HL-60 (cell line): Measurements from ENCODE around the gene ZNHIT6.

Experiments used
- DNase-seq, 2 experiments: peaks; one replicate each; pipeline ENCODE4 v3.0.0-alpha.2; 2010 to 2020; ENCODE audit warnings: low read depth in 1 of 2, low spot score in 1 of 2
- H3K27ac ChIP-seq: fragments of 250-450 bp; sonication (Bioruptor Pico); replicated peaks from 2 replicates; pipeline ENCODE4 v1.5.1; 2020; ENCODE audit warnings: mild to moderate bottlenecking, moderate library complexity
- H3K27me3 ChIP-seq: fragments of 250-450 bp; sonication (Bioruptor Pico); 2 replicates; pipeline ENCODE4 v1.5.1; 2021; ENCODE audit warnings: mild to moderate bottlenecking, moderate library complexity; ENCODE audit not compliant: insufficient read depth, poor library complexity, severe bottlenecking
- H3K4me3 ChIP-seq: replicated peaks from 2 replicates; pipeline ENCODE4 v1.5.1; 2011; ENCODE audit warnings: mild to moderate bottlenecking, control low read depth, low read length; ENCODE audit not compliant: insufficient read depth
- GABPA ChIP-seq: IDR thresholded peaks from 2 replicates; pipeline ENCODE4 v1.6.1; 2012; ENCODE audit warnings: low read depth
- POLR2AphosphoS5 ChIP-seq: IDR thresholded peaks from 2 replicates; pipeline ENCODE4 v1.6.1; 2012; ENCODE audit warnings: low read depth
- SPI1 ChIP-seq: IDR thresholded peaks from 2 replicates; pipeline ENCODE4 v1.6.1; 2012; ENCODE audit warnings: low read depth, mild to moderate bottlenecking, borderline replicate concordance
- TF ChIP-seq, protein P1 (sequence below): IDR thresholded peaks from one replicate; pipeline ENCODE4 v1.5.1; 2011; ENCODE audit warnings: low read length, control low read depth, inconsistent platforms; ENCODE audit not compliant: insufficient read depth
- TF ChIP-seq, protein P2 (sequence below): IDR thresholded peaks from 2 replicates; pipeline ENCODE4 v1.6.1; 2012; ENCODE audit warnings: low read depth; ENCODE audit not compliant: insufficient replicate concordance

Gene ZNHIT6

DNA sequence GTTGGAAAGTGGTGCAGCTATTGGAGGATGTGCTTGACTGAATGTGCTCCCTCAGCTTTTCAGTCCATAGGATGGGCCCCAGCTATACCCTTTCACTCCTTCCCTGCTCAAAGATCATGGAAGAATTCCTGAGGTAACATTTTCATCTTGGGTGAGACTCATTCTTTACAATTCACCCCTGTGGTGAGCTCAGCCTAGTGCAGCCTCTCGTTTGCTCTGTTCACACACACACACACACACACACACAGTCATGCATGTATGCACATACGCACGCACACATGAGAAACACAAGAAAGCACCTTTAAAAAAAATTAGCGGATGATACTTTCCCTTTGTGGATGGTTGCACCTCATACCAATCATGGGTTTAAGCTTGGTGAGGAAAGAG lies 101.8 kb downstream of the ZNHIT6 start:
- no peak for DNase-seq
- TF ChIP-seq SPI1: no peak
- TF ChIP-seq, protein P1, sequence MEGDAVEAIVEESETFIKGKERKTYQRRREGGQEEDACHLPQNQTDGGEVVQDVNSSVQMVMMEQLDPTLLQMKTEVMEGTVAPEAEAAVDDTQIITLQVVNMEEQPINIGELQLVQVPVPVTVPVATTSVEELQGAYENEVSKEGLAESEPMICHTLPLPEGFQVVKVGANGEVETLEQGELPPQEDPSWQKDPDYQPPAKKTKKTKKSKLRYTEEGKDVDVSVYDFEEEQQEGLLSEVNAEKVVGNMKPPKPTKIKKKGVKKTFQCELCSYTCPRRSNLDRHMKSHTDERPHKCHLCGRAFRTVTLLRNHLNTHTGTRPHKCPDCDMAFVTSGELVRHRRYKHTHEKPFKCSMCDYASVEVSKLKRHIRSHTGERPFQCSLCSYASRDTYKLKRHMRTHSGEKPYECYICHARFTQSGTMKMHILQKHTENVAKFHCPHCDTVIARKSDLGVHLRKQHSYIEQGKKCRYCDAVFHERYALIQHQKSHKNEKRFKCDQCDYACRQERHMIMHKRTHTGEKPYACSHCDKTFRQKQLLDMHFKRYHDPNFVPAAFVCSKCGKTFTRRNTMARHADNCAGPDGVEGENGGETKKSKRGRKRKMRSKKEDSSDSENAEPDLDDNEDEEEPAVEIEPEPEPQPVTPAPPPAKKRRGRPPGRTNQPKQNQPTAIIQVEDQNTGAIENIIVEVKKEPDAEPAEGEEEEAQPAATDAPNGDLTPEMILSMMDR: no peak
- TF ChIP-seq, protein P2, sequence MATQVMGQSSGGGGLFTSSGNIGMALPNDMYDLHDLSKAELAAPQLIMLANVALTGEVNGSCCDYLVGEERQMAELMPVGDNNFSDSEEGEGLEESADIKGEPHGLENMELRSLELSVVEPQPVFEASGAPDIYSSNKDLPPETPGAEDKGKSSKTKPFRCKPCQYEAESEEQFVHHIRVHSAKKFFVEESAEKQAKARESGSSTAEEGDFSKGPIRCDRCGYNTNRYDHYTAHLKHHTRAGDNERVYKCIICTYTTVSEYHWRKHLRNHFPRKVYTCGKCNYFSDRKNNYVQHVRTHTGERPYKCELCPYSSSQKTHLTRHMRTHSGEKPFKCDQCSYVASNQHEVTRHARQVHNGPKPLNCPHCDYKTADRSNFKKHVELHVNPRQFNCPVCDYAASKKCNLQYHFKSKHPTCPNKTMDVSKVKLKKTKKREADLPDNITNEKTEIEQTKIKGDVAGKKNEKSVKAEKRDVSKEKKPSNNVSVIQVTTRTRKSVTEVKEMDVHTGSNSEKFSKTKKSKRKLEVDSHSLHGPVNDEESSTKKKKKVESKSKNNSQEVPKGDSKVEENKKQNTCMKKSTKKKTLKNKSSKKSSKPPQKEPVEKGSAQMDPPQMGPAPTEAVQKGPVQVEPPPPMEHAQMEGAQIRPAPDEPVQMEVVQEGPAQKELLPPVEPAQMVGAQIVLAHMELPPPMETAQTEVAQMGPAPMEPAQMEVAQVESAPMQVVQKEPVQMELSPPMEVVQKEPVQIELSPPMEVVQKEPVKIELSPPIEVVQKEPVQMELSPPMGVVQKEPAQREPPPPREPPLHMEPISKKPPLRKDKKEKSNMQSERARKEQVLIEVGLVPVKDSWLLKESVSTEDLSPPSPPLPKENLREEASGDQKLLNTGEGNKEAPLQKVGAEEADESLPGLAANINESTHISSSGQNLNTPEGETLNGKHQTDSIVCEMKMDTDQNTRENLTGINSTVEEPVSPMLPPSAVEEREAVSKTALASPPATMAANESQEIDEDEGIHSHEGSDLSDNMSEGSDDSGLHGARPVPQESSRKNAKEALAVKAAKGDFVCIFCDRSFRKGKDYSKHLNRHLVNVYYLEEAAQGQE: no peak
- no peak for TF ChIP-seq POLR2AphosphoS5
- no peak for TF ChIP-seq GABPA
- H3K27me3 ChIP-seq: no peaks in the 10 kb centered on the region
- H3K4me3 ChIP-seq: no peak overlapping the region
- H3K27ac ChIP-seq: no peak overlapping the region

DNA sequence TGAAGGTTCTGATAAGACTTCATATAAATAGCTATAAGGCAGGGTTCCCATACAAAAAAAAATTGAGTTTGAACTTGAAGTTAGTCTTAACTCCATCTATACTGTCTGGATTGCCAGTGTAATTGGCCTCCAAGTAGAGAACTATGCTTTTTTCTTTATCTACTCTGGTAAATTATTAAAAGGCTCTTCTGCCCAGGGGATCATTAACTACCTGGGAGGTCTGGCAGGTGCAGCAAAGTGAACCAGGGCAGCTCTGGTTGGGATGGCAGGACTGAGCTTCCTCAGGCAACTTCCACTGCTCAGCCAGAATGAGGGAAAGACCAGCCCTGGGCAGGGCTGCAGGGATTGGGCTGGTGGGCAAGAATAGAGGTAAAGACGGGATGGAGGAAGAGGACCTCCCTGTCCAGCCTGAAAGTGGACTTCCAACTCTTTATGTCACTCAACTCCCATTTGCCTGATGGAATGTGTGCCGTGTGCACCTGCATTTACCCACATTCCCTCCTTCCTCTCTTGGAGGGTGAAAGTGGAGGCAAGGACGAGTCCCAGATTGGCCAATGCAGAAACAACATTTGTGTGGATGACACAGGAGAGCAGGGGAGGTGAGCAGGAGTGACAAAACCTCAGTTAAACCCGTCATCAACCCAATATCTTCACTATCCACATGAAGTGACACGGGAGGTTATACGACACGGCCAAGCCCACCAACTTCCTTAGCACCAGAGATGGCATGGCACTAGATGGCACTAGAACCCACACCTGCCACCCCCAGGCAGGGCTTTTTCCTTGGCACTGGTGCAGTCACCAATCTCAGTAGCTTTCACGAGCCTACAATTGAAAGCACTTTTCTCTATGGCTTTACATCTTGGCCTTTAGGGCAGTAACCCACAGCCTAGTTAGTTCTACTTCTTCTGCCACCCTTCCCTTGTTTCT lies 102.5 kb downstream of the ZNHIT6 start:
- Histone ChIP-seq H3K4me3 (no peak overlapping the region), H3K27me3 (no peaks in the 10 kb centered on the region), H3K27ac (no peak overlapping the region)
- TF ChIP-seq GABPA (no peak), POLR2AphosphoS5 (no peak), SPI1 (no peak)
- TF ChIP-seq, protein P2: no peak
- TF ChIP-seq, protein P1: no peak
- DNase-seq: peak in 1 of 2 experiments; percentile 3

DNA sequence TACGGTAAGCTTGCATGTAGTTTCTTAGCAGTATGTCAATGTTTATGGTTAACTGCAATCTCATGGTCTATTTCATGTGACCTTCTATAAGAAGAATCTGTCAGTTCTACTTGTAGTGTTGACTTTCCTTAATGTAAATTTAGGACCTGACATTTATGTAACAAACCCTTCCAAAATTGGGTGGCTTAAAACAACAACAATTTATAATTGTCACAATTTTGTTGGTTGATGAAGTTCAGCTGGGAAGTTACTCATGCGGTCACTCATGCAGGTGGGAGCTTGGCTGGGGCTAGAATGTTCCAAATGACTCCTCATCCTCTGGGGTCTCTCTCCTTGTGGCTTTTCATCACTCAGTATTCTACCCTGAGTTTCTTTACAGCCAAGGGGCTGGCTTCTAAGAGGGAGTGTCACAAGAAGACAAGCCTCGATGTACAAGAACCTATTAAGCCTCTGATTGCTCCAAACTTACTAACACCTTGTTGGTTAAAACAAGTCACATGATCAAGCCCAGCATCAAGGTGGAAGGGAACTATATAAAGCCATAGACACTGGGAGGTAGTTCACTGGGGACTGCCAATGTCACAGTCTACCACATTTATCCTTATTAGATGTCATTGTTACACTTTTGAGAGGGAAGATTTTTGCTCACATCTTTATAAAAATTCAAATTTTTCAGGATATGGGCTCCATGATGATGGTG lies 103.8 kb downstream of the ZNHIT6 start:
- TF ChIP-seq, protein P2: no peak
- TF ChIP-seq SPI1 (no peak), POLR2AphosphoS5 (no peak), GABPA (no peak)
- TF ChIP-seq, protein P1: no peak
- no peak overlapping the region for H3K4me3 ChIP-seq
- no peak overlapping the region for H3K27ac ChIP-seq
- no peak for DNase-seq
- H3K27me3 ChIP-seq: no peaks in the 10 kb centered on the region
